ENCODE data around the gene KCTD15.

Gene KCTD15

GRCh38 chr19:33849551-33850147 lies 53.0 kb downstream of the KCTD15 start:
- peaks cover 3% of the 10 kb centered on the region for H3K27me3 Mint-ChIP-seq (ENCODE audit: low read depth)
- H3K9me3 Mint-ChIP-seq = no peaks in the 10 kb centered on the region
- no peaks in the 10 kb centered on the region for H3K36me3 Mint-ChIP-seq (ENCODE audit: low read depth)
- no peak for DNase-seq (ENCODE audit: low spot score)
- no peak overlapping the region for H3K4me3 Mint-ChIP-seq
- no peaks in the 10 kb centered on the region for H3K4me1 Mint-ChIP-seq (ENCODE audit: low read depth)
- no peak overlapping the region for H3K27ac Mint-ChIP-seq

GRCh38 chr19:33859016-33859415 lies 62.3 kb downstream of the KCTD15 start:
- Mint-ChIP-seq H3K27me3 (ENCODE audit: low read depth) (peaks cover 3% of the 10 kb centered on the region), H3K9me3 (no peaks in the 10 kb centered on the region), H3K4me1 (ENCODE audit: low read depth) (no peaks in the 10 kb centered on the region), H3K36me3 (ENCODE audit: low read depth) (no peaks in the 10 kb centered on the region), H3K4me3 (no peak overlapping the region), H3K27ac (no peak overlapping the region)
- DNase-seq (ENCODE audit: low spot score) = no peak

- H3K4me1 Mint-ChIP-seq (ENCODE audit: low read depth) = no peaks in the 10 kb centered on the region
- no peaks in the 10 kb centered on the region for H3K9me3 Mint-ChIP-seq
- no peaks in the 10 kb centered on the region for H3K36me3 Mint-ChIP-seq (ENCODE audit: low read depth)
- H3K27me3 Mint-ChIP-seq (ENCODE audit: low read depth) = peaks cover 3% of the 10 kb centered on the region
- DNase-seq (ENCODE audit: low spot score) = no peak
- H3K4me3 Mint-ChIP-seq = no peak overlapping the region
- H3K27ac Mint-ChIP-seq = no peak overlapping the region
Observed at GRCh38 chr19:33860312-33861090, 63.8 kb downstream of the KCTD15 start.

- no peak for DNase-seq (ENCODE audit: low spot score)
- Mint-ChIP-seq H3K27ac (no peak overlapping the region), H3K9me3 (no peaks in the 10 kb centered on the region), H3K4me1 (ENCODE audit: low read depth) (no peaks in the 10 kb centered on the region), H3K27me3 (ENCODE audit: low read depth) (peaks cover 3% of the 10 kb centered on the region), H3K36me3 (ENCODE audit: low read depth) (no peaks in the 10 kb centered on the region), H3K4me3 (no peak overlapping the region)
Observed at GRCh38 chr19:33861950-33862349, 65.3 kb downstream of the KCTD15 start.

- no peaks in the 10 kb centered on the region for H3K4me1 Mint-ChIP-seq (ENCODE audit: low read depth)
- no peaks in the 10 kb centered on the region for H3K27me3 Mint-ChIP-seq (ENCODE audit: low read depth)
- H3K36me3 Mint-ChIP-seq (ENCODE audit: low read depth) = no peaks in the 10 kb centered on the region
- no peak overlapping the region for H3K27ac Mint-ChIP-seq
- H3K9me3 Mint-ChIP-seq = no peaks in the 10 kb centered on the region
- no peak overlapping the region for H3K4me3 Mint-ChIP-seq
- no peak for DNase-seq (ENCODE audit: low spot score)
Observed at GRCh38 chr19:33862981-33863380, 66.3 kb downstream of the KCTD15 start.

- Mint-ChIP-seq H3K4me1 (ENCODE audit: low read depth) (no peaks in the 10 kb centered on the region), H3K27me3 (ENCODE audit: low read depth) (peaks cover 2% of the 10 kb centered on the region), H3K9me3 (no peaks in the 10 kb centered on the region), H3K36me3 (ENCODE audit: low read depth) (no peaks in the 10 kb centered on the region), H3K4me3 (no peak overlapping the region), H3K27ac (no peak overlapping the region)
- DNase-seq (ENCODE audit: low spot score) = no peak
Observed at GRCh38 chr19:33863436-33863835, 66.8 kb downstream of the KCTD15 start.

GRCh38 chr19:33864311-33864850 lies 67.7 kb downstream of the KCTD15 start:
- Mint-ChIP-seq H3K27ac (no peak overlapping the region), H3K9me3 (no peaks in the 10 kb centered on the region), H3K4me1 (ENCODE audit: low read depth) (no peaks in the 10 kb centered on the region), H3K4me3 (no peak overlapping the region), H3K27me3 (ENCODE audit: low read depth) (peaks cover 3% of the 10 kb centered on the region), H3K36me3 (ENCODE audit: low read depth) (no peaks in the 10 kb centered on the region)
- no peak for DNase-seq (ENCODE audit: low spot score)

- H3K4me3 Mint-ChIP-seq = no peak overlapping the region
- peaks cover 3% of the 10 kb centered on the region for H3K27me3 Mint-ChIP-seq (ENCODE audit: low read depth)
- H3K4me1 Mint-ChIP-seq (ENCODE audit: low read depth) = no peaks in the 10 kb centered on the region
- H3K36me3 Mint-ChIP-seq (ENCODE audit: low read depth) = no peaks in the 10 kb centered on the region
- H3K9me3 Mint-ChIP-seq = no peaks in the 10 kb centered on the region
- H3K27ac Mint-ChIP-seq = no peak overlapping the region
- no peak for DNase-seq (ENCODE audit: low spot score)
Observed at GRCh38 chr19:33865306-33865705, 68.6 kb downstream of the KCTD15 start.
